Measurements from ENCODE around the gene LAMB4. TPM values are rescaled to one million over a fixed set of nuclear protein-coding genes. Genes with fewer than 3 reads are reported as not detected.

Gene LAMB4
- total and polyA plus RNA-seq, 2 of the 4 experiments (the other 2 are of a cell fraction): 0.12 to 0.18 TPM

GRCh38 chr7:108138911-108139310, 8.8 kb upstream of the LAMB4 start:
- Histone ChIP-seq H3K18ac (ENCODE audit: low read depth, low read length) (no peak overlapping the region), H3K4ac (ENCODE audit: low read depth, low read length) (no peak overlapping the region; the same call in 1 of the 2 replicates), H3K9me3 (ENCODE audit: control insufficient read depth, insufficient read depth, low read length) (no peaks in the 10 kb centered on the region), H2BK120ac (ENCODE audit: low read depth, low read length) (no peak overlapping the region), H4K8ac (ENCODE audit: low read depth in 2 of 2, low read length in 2 of 2) (no peak overlapping the region), H2AFZ (replicated peaks; ENCODE audit: low read length, poor library complexity) (no peak overlapping the region), H3K79me1 (ENCODE audit: low read depth in 1 of 2, low read length in 2 of 2) (no peaks in the 10 kb centered on the region), H2BK5ac (ENCODE audit: low read depth, low read length, poor library complexity, severe bottlenecking) (no peak overlapping the region), H3K4me1 (ENCODE audit: control insufficient read depth, insufficient read depth, low read length) (peaks cover 2% of the 10 kb centered on the region; the same call in 1 of the 2 replicates), H3K4me2 (ENCODE audit: low read depth, low read length) (no peak overlapping the region), H2AK9ac (replicated peaks; ENCODE audit: low read depth, low read length, poor library complexity) (no peak overlapping the region), H3K36me3 (ENCODE audit: control insufficient read depth, insufficient read depth, low read length) (no peaks in the 10 kb centered on the region), H4K5ac (ENCODE audit: low read depth, low read length) (no peak overlapping the region), H3K23ac (ENCODE audit: low read depth, low read length) (no peak overlapping the region), H4K20me1 (ENCODE audit: insufficient read depth, low read length) (no peaks in the 10 kb centered on the region), H4K91ac (ENCODE audit: insufficient read depth, low read depth, low read length) (no peak overlapping the region), H3K9me1 (ENCODE audit: insufficient read depth, low read length) (no peaks in the 10 kb centered on the region), H2BK15ac (ENCODE audit: low read depth, low read length) (no peak overlapping the region), H3K14ac (replicated peaks; ENCODE audit: low read depth, low read length) (no peak overlapping the region; the same call in 1 of the 2 replicates), H2AK5ac (ENCODE audit: low read depth, low read length) (no peak overlapping the region), H2BK20ac (ENCODE audit: low read depth, low read length) (no peak overlapping the region), H3K27me3 (ENCODE audit: control insufficient read depth, insufficient read depth, low read length) (no peaks in the 10 kb centered on the region), H3K4me3 (ENCODE audit: insufficient read depth, low read depth, low read length) (no peak overlapping the region), H3K56ac (ENCODE audit: extremely low read depth, insufficient read depth, low read length) (no peak overlapping the region), H3K27ac (ENCODE audit: insufficient read depth, low read length) (no peak overlapping the region), H3K9ac (ENCODE audit: low read depth, low read length) (no peak overlapping the region)
- dilution Hi-C loops (cut with HindIII; ENCODE audit: low sequenced_read_pairs, unreplicated experiment): loop anchor here (25.0 kb wide), 1 partner anchor 127 kb away; the partner anchor contains the start of gene LAMB1
- ChIA-PET CTCF (interaction anchor here (1.1 kb wide), 1 partner anchor 123 kb away, joined by 3 read pairs; no protein-coding TSS in a partner anchor), POLR2A (ENCODE audit: unreplicated experiment) (no interaction called here)
- ATAC-seq (ENCODE audit: low read depth) (peak; percentile 46; the same call in 1 of the 2 replicates), DNase-seq (no peak)
- no TSS peak for BruUV-seq (replicated peaks)
- intact Hi-C loops (cut with micrococcal nuclease): no loop called here
- TF ChIP-seq NFE2L2 (IDR thresholded peaks at IDR 0.05; ENCODE audit: low read depth, low read length): no peak
- TF ChIP-seq SMC3 (IDR thresholded peaks at IDR 0.05; ENCODE audit: low read depth, low read length): no peak
- no peak for TF ChIP-seq MAZ (IDR thresholded peaks at IDR 0.05; ENCODE audit: borderline replicate concordance, low read depth, low read length)
- TF ChIP-seq FOS (IDR thresholded peaks at IDR 0.05; ENCODE audit: low read depth, low read length): no peak
- TF ChIP-seq CHD1 (IDR thresholded peaks at IDR 0.05; ENCODE audit: low read depth, low read length): no peak
- TF ChIP-seq RAD21 (IDR thresholded peaks at IDR 0.05; ENCODE audit: low read length): no peak
- TF ChIP-seq CTCF (conservative IDR thresholded peaks at IDR 0.05; ENCODE audit: low read depth, low read length): no peak
- no peak for TF ChIP-seq MXI1 (IDR thresholded peaks at IDR 0.05; ENCODE audit: borderline replicate concordance, low read depth, low read length)
- TF ChIP-seq MAFK (IDR thresholded peaks at IDR 0.05; ENCODE audit: low read depth, low read length): no peak
- no peak for TF ChIP-seq RCOR1 (IDR thresholded peaks at IDR 0.05; ENCODE audit: insufficient replicate concordance, low read length)
- TF ChIP-seq BHLHE40 (IDR thresholded peaks at IDR 0.05; ENCODE audit: low read depth, low read length): no peak
- TF ChIP-seq POLR2A (IDR thresholded peaks at IDR 0.05; ENCODE audit: low read depth, low read length): no peak
- TF ChIP-seq RFX5 (IDR thresholded peaks at IDR 0.05; ENCODE audit: low read depth, low read length): no peak
- TF ChIP-seq USF2 (IDR thresholded peaks at IDR 0.05; ENCODE audit: low read depth, low read length): no peak
- TF ChIP-seq ELK1 (IDR thresholded peaks at IDR 0.05; ENCODE audit: borderline replicate concordance, low read depth, low read length): no peak
- TF ChIP-seq CEBPB (IDR thresholded peaks at IDR 0.05; ENCODE audit: low read depth, low read length): no peak
- in situ Hi-C loops (cut with MboI; ENCODE audit: low sequenced_read_pairs): loop anchor here (5.0 to 25.0 kb wide), 2 partner anchors 137 to 402 kb away; partner anchors contain the start of genes CBLL1 and LAMB1
